ENCODE data around the gene PRR20G.

GRCh38 chr3:127276995-127277394, 10.9 kb downstream of the PRR20G start:
- TF ChIP-seq CTCF (IDR thresholded peaks at IDR 0.05; ENCODE audit: low read length) (no peak), EZH2 (IDR thresholded peaks at IDR 0.05; ENCODE audit: borderline replicate concordance, low read length) (no peak)

Measured in OCI-LY1 (cell line).